GM23338 (cell line): ENCODE results near the gene HCK. TPM values are rescaled to one million over a fixed set of nuclear protein-coding genes. Genes with fewer than 3 reads are reported as not detected.

ENCODE experiments used
- CREB1 ChIP-seq: fragments of 250-450 bp; sonication (Bioruptor Pico); IDR thresholded peaks from 2 replicates; pipeline ENCODE4 v1.5.0; 2020; ENCODE audit warnings: low read depth, mild to moderate bottlenecking, moderate library complexity
- ETS1 ChIP-seq: IDR thresholded peaks from 2 replicates; pipeline ENCODE4 v1.6.1; 2016; ENCODE audit warnings: antibody characterized with exemption
- EZH2 ChIP-seq: fragments of 200-600 bp; sonication (generic); IDR thresholded peaks from one replicate; pipeline ENCODE4 v1.8.0; 2017; ENCODE audit warnings: antibody characterized with exemption, mild to moderate bottlenecking, low read depth; ENCODE audit not compliant: unreplicated experiment
- EZH2phosphoT487 ChIP-seq: fragments of 200-600 bp; sonication (generic); IDR thresholded peaks from one replicate; pipeline ENCODE4 v1.8.1; 2018; ENCODE audit warnings: antibody characterized with exemption; ENCODE audit not compliant: unreplicated experiment
- JUNB ChIP-seq: IDR thresholded peaks from one replicate; pipeline ENCODE4 v1.6.1; 2016; ENCODE audit warnings: antibody characterized with exemption; ENCODE audit not compliant: unreplicated experiment
- NANOG ChIP-seq: IDR thresholded peaks from 2 replicates; pipeline ENCODE4 v1.6.1; 2016; ENCODE audit warnings: antibody characterized with exemption, borderline replicate concordance
- POLR2AphosphoS5 ChIP-seq: IDR thresholded peaks from 2 replicates; pipeline ENCODE4 v1.6.1; 2016; ENCODE audit warnings: antibody characterized with exemption, low read depth
- REST ChIP-seq: IDR thresholded peaks from one replicate; pipeline ENCODE4 v1.6.1; 2018; ENCODE audit warnings: antibody characterized with exemption; ENCODE audit not compliant: unreplicated experiment
- STAT1 ChIP-seq: IDR thresholded peaks from one replicate; pipeline ENCODE4 v1.6.1; 2016; ENCODE audit warnings: antibody characterized with exemption; ENCODE audit not compliant: unreplicated experiment
- ZNF114 ChIP-seq: fragments of 250-450 bp; sonication (Bioruptor Pico); IDR thresholded peaks from 2 replicates; pipeline ENCODE4 v1.5.0; 2020; ENCODE audit warnings: mild to moderate bottlenecking, moderate library complexity
- ZNF462 ChIP-seq: fragments of 250-450 bp; sonication (Bioruptor Pico); IDR thresholded peaks from 2 replicates; pipeline ENCODE4 v1.5.0; 2020; ENCODE audit warnings: mild to moderate bottlenecking, moderate library complexity
- polyA plus RNA-seq: library from polyadenylated mRNA; unstranded; fragments of >200 nt; fragmentation: Nextera tagmentation; extraction: Ambion mirVana; gene quantifications from 2 replicates; pipeline ENCODE4 v1.2.1, GENCODE V29; 2016
- total RNA-seq: library from RNA; depleted of rRNA; stranded (reverse); fragments of >200 nt; shearing (Covaris generic); gene quantifications from 2 replicates; pipeline ENCODE4 v1.2.3, GENCODE V29; 2014

HCK gene
- total and polyA plus RNA-seq, 2 experiments from 2014 or later = 0.97 TPM; not detected in 1

GRCh38 chr20:32010666-32011065, 41.4 kb upstream of the HCK start (continued):
- TF ChIP-seq ZNF462 (no peak), CREB1 (CRISPR knock-in tag) (no peak), STAT1 (no peak), REST (no peak), EZH2 (no peak), NANOG (no peak), ZNF114 (CRISPR knock-in tag) (no peak), ETS1 (no peak), POLR2AphosphoS5 (no peak), EZH2phosphoT487 (no peak), JUNB (no peak)
